ENCODE data around the gene PRSS36.

Gene PRSS36

DNA sequence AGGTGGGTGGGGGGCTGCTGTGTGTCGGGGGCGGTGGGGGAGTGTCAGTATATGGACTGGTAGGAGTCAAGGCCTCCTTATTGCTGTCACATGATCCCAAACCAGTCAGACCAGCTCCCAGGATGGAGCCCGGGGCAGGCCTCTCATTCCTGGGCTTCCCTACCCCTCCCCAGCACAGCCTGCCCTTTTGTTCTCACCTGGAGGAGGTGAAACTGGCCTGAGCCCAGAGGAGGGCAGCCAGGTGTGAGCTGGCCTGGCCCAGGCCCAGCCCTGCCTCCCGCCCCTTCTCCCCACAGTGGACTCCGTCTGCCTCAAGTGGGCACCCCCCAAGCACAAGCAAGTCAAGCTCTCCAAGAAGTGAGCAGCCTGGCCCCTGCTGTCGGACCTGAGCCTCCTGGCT is 19.0 kb downstream of the PRSS36 start:
- H3K9ac ChIP-seq (ENCODE audit: low read depth, low read length): no peak overlapping the region
- H3K36me3 ChIP-seq (ENCODE audit: insufficient read depth, low read length): peaks cover 8% of the 10 kb centered on the region; the same call in 1 of the 2 replicates
- H3K4me1 ChIP-seq (ENCODE audit: insufficient read depth, low read length): peaks cover 9% of the 10 kb centered on the region
- H3K9me3 ChIP-seq (ENCODE audit: control insufficient read depth, insufficient read depth, low read length): no peaks in the 10 kb centered on the region

DNA sequence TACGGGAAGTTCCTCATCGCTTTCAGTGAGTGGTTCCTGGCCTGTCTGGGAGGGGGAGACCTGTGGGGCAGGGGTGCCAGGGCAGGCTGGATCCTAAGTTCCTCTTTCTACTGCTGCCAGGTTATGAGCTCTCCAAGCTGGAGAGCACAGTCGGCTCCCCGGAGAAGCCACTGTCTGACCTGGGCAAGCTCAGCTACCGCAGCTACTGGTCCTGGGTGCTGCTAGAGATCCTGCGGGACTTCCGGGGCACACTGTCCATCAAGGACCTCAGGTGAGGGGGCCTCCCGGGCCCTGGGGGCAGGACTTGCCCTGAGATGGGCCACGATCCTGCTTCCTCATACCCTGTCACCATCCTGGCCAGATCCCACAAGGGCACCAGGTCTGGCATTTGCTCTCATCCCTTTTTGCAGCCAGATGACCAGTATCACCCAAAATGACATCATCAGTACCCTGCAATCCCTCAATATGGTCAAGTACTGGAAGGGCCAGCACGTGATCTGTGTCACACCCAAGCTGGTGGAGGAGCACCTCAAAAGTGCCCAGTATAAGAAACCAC is 19.5 kb downstream of the PRSS36 start:
- Histone ChIP-seq H3K4me1 (ENCODE audit: insufficient read depth, low read length) (peaks cover 6% of the 10 kb centered on the region; the same call in 1 of the 2 replicates), H3K36me3 (ENCODE audit: insufficient read depth, low read length) (peaks cover 8% of the 10 kb centered on the region; the same call in 1 of the 2 replicates), H3K9me3 (ENCODE audit: control insufficient read depth, insufficient read depth, low read length) (no peaks in the 10 kb centered on the region), H3K9ac (ENCODE audit: low read depth, low read length) (no peak overlapping the region)

DNA sequence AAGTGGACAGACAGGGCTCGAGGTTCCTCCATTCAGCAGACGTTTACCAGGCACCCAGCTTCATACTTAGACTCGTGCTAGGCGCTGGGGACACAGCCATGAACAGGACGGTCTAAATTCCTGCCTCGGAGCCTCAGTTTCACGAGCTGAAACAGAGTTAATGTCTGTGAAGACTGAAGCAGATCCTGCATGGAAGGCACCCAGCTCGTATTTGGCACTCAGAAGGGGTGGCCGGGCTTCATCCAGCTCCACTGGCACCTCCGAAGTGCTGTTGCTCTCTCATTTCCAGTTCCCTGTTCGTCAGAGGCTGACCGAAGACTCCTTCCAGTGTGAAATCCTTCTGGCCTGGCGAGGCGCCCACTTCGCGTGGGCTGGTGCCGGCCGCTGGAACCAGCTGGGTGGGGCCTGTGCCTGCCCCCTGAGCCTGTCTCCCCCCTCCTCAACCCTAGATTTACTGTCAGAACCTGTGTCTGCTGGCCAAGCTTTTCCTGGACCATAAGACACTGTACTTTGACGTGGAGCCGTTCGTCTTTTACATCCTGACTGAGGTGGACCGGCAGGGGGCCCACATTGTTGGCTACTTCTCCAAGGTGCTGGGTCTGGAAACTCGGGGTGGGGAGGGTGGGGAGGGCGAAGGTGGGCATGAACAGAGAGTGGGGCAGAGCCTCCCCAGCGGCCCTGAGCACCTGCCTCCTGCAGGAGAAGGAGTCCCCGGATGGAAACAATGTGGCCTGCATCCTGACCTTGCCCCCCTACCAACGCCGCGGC is 20.1 kb downstream of the PRSS36 start:
- Histone ChIP-seq H3K36me3 (ENCODE audit: insufficient read depth, low read length) (peaks cover 8% of the 10 kb centered on the region; the same call in 1 of the 2 replicates), H3K9me3 (ENCODE audit: control insufficient read depth, insufficient read depth, low read length) (no peaks in the 10 kb centered on the region), H3K9ac (ENCODE audit: low read depth, low read length) (no peak overlapping the region), H3K4me1 (ENCODE audit: insufficient read depth, low read length) (peaks cover 6% of the 10 kb centered on the region; the same call in 1 of the 2 replicates)

DNA sequence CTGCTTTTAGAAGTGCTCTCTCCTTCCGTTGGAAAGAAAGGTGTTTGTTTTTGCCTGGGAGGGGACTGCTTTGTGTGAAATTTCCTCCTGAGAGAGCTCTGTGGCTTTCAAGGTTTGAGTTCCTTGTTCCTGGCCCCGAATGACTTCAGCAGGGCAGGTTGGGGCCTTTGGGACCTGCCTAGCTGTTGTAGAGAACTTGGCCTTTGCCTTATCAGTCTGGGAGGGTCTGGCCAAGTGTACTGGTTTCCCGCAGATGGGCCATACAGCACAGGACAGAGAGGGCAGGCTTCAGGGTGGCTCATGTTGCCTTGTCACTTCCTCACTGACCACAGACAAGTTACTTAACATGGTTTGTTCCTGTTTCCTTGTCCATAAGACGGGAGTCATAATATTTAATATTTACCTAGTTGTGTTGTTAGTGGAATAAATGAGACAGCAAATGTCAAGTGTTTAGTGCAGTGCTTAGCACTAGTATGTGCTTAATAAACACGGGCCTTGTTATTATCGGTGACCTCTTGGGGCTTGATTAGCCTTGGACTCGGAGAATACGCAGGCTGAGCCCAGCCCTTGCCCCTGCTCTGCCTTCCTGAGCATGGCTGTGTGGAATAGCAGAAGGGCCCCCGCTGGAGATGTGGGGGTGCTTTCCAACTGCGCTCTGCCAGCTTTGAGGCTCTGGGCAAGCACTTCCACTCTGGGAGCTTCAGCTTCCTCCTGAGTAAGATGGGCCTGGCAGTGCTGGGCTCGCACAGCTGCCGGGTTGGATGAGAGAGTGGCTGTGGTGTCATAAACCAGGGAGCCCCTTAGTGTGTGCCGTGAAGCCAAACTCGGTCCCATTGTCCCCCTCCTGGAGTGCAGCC is 20.9 kb downstream of the PRSS36 start:
- H3K9me3 ChIP-seq (ENCODE audit: control insufficient read depth, insufficient read depth, low read length): no peaks in the 10 kb centered on the region
- H3K4me1 ChIP-seq (ENCODE audit: insufficient read depth, low read length): peaks cover 6% of the 10 kb centered on the region; the same call in 1 of the 2 replicates
- H3K36me3 ChIP-seq (ENCODE audit: insufficient read depth, low read length): peaks cover 8% of the 10 kb centered on the region; the same call in 1 of the 2 replicates
- H3K9ac ChIP-seq (ENCODE audit: low read depth, low read length): no peak overlapping the region

DNA sequence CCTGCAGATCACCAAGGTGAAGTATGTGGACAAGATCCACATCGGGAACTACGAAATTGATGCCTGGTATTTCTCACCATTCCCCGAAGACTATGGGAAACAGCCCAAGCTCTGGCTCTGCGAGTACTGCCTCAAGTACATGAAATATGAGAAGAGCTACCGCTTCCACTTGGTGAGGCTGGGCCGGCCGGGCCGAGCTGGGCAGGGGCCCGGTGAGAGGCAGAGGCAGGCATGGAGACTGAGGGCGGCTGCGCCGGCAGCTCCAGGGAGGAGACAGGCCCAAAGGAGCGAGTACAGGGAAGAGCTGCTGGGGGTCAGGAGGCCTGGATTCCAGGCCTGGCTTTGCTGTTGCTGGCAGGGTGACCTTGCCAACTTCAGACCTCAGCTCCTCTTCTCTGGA is 22.7 kb downstream of the PRSS36 start:
- Histone ChIP-seq H3K9ac (ENCODE audit: low read depth, low read length) (no peak overlapping the region), H3K4me1 (ENCODE audit: insufficient read depth, low read length) (no peaks in the 10 kb centered on the region), H3K36me3 (ENCODE audit: insufficient read depth, low read length) (peaks cover 9% of the 10 kb centered on the region; the same call in 1 of the 2 replicates), H3K9me3 (ENCODE audit: control insufficient read depth, insufficient read depth, low read length) (no peaks in the 10 kb centered on the region)

DNA sequence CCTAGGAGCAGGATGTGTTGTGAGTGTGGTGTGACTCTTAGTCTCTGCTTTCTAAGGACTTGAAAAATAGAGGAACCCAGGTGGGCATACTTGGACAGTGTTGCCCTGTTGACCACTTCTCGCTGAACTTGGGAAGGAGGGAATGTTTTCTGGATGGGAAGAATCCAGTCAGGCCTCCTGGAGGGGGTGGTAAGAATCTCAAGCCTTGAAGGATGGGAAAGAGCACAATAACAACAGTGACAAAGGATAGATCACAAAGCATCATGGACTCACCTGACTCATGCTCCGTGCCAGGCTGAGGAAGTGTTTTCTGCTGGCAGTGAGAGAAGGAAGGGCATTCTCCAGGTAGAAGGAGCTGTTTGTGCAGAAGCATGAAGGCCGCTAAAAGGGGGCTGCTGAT is 24.0 kb downstream of the PRSS36 start:
- Histone ChIP-seq H3K9ac (ENCODE audit: low read depth, low read length) (no peak overlapping the region), H3K9me3 (ENCODE audit: control insufficient read depth, insufficient read depth, low read length) (no peaks in the 10 kb centered on the region), H3K36me3 (ENCODE audit: insufficient read depth, low read length) (peaks cover 20% of the 10 kb centered on the region), H3K4me1 (ENCODE audit: insufficient read depth, low read length) (no peaks in the 10 kb centered on the region)

DNA sequence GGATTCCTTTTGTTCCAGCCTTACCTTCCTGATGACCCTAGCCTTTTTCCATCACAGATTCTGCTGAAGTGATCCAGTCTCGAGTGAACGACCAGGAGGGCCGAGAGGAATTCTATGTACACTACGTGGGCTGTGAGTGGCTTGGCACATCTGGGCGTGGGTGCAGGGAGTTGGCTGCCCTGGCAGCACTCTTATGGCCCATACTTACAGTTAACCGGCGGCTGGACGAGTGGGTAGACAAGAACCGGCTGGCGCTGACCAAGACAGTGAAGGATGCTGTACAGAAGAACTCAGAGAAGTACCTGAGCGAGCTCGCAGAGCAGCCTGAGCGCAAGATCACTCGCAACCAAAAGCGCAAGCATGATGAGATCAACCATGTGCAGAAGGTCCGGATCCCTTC is 29.7 kb downstream of the PRSS36 start:
- peaks cover 22% of the 10 kb centered on the region for H3K36me3 ChIP-seq (ENCODE audit: insufficient read depth, low read length)
- no peaks in the 10 kb centered on the region for H3K9me3 ChIP-seq (ENCODE audit: control insufficient read depth, insufficient read depth, low read length)
- H3K4me1 ChIP-seq (ENCODE audit: insufficient read depth, low read length): peaks cover 4% of the 10 kb centered on the region; the same call in 1 of the 2 replicates
- H3K9ac ChIP-seq (ENCODE audit: low read depth, low read length): no peak overlapping the region

DNA sequence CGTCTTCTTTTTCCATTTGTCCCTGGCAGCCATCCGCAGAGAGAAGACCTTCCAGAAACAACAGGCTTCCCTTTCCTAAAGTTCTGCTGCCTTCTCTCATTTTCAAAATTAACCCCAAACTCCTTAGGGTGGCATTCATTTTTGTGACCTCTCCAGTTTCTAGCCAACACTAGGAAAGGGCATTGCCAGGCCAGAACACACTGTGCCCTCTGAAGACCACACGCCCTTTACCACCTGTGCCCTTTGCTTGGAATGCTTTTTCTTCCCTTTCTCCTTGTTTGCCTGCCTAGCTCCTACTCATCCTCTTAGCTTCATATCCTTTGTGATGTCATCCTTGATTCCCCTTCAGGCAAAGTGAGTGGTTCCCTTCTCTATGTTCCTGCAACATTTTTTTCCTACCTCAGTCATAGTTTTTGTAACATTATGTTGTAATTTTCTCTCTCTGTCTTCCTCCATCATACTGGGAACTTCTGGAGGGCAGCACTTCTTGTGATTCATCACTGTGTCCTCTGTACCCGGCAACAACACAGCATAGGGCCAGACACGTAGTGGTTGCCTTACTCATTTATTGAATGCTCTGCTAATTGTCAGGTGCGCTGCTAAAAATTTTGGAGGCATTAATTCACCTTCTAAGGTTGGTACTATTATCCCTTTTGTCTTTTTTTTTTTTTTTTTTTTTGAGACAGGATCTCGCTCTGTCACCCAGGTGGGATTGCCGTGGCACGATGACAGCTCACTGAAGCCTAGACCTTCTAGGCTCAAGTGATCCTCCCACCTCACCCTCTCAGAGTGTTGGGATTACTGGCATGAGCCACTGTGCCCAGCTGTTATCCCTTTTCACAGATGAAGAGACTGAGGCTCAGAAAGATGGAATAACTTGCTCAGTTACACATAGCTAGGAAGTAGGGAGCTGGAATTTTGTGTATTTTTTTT is 31.4 kb downstream of the PRSS36 start:
- Histone ChIP-seq H3K9ac (ENCODE audit: low read depth, low read length) (peak overlapping the region; percentile 87), H3K4me1 (ENCODE audit: insufficient read depth, low read length) (peaks cover 4% of the 10 kb centered on the region; the same call in 1 of the 2 replicates), H3K36me3 (ENCODE audit: insufficient read depth, low read length) (peaks cover 22% of the 10 kb centered on the region), H3K9me3 (ENCODE audit: control insufficient read depth, insufficient read depth, low read length) (no peaks in the 10 kb centered on the region)

DNA sequence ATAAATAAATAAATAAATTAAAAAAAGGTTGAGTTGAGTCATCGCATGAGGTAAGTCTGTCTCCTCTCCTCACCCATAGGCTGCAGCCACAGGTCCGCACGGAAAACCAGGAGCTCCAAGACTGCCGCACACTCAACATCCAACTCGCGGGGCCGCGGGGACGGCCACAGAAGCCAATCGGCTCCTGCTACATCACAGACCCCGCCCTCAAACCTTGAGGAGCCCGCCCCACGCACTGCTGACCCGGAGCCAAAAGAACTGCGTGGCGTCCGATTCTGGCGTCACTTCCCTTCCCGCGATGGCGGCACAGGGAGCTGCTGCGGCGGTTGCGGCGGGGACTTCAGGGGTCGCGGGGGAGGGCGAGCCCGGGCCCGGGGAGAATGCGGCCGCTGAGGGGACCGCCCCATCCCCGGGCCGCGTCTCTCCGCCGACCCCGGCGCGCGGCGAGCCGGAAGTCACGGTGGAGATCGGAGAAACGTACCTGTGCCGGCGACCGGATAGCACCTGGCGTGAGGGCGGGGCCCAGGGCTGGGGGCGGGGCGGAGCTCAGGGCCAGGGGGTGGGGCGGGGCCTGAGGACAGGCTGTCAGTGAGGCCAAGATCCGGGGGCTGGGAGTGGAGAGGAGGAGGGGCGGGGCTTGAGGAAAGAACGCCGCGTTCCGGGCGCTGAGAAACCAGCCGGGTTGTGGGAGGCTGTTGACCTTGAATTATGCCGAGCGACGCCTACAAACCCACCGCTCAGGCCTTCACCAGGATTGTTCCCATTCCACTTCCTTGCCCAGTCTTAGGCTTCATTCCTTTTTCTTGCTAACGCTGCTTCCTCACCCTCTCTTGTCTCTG is 32.3 kb downstream of the PRSS36 start, which contains the start of gene KAT8:
Gene KAT8, plus strand, starts transcription at position 281 of the 839 bp plus-strand sequence. Its CDS starts 18 bp downstream, at position 299.
- Histone ChIP-seq H3K36me3 (ENCODE audit: insufficient read depth, low read length) (peaks cover 22% of the 10 kb centered on the region), H3K4me1 (ENCODE audit: insufficient read depth, low read length) (peaks cover 4% of the 10 kb centered on the region; the same call in 1 of the 2 replicates), H3K9ac (ENCODE audit: low read depth, low read length) (peak within 1 kb of the TSS; percentile 87), H3K9me3 (ENCODE audit: control insufficient read depth, insufficient read depth, low read length) (no peaks in the 10 kb centered on the region)

DNA sequence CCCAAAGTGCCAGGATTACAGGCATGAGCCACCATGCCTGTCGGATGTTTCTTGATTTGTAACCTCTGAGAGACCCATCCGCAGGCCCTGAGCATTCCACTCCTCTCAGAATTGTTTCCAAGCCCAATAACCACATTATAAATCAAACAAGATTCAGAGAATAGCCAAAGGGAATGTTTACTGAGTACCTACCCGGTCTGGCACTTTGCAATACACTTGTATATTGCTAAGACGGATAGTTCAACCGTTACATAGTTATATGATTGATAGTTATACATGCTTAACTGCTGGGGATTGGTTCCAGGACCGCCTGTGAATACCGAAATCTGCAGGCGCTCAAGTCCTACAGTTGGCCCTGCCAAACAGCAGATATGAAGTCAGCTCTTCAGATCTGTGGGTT is 35.4 kb downstream of the PRSS36 start:
- Histone ChIP-seq H3K36me3 (ENCODE audit: insufficient read depth, low read length) (no peaks in the 10 kb centered on the region; the same call in 1 of the 2 replicates), H3K9me3 (ENCODE audit: control insufficient read depth, insufficient read depth, low read length) (no peaks in the 10 kb centered on the region), H3K9ac (ENCODE audit: low read depth, low read length) (no peak overlapping the region), H3K4me1 (ENCODE audit: insufficient read depth, low read length) (peaks cover 4% of the 10 kb centered on the region; the same call in 1 of the 2 replicates)

DNA sequence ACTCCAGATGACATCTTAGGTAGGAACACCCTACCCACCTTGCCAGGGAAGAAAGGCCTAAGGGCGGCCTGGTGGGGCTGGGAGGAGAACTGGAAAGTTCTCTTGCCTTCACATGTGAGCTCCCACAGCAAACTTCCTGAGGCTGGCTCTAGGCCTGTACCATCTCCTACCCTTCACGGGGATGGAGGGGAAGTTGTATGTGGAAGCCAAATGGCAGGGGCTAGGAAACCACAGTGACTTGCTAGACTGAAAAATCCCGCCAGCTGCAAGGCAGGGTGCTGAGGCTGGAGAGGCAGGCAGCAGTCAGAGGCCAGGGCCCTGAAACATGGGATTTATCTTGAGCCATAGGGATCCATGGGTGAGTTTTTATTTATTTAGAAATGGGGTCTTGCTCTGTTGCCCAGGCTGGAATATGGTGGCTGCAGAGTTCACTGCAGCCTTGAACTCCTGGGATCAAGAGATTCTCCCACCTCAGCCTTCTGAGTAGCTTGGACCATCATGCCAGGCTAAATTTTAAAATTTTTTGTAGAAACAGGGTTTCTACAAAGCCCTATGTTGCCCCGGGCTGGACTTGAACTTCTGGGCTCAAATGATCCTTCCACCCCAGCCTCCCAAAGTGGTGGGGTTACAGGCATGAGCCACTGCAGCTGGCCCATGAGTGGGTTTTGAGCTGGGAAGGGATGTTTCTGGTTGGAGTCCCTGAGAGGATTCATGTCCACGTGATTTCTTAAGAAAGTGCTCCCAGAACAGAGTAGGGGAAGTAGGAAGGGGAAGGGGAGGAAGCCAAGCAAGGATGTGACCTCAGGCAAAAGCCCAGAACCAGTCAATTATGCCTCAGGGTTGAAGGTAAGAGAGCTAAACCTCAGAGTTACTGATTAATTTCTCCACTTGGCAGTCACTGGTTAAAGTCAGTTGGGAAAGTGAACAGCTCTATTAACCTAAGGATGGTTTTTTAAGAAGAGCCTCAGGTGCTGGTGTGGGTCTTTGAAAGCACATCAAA is 36.4 kb downstream of the PRSS36 start:
- Histone ChIP-seq H3K9ac (ENCODE audit: low read depth, low read length) (no peak overlapping the region), H3K4me1 (ENCODE audit: insufficient read depth, low read length) (peaks cover 2% of the 10 kb centered on the region; the same call in 1 of the 2 replicates), H3K36me3 (ENCODE audit: insufficient read depth, low read length) (no peaks in the 10 kb centered on the region; the same call in 1 of the 2 replicates), H3K9me3 (ENCODE audit: control insufficient read depth, insufficient read depth, low read length) (no peaks in the 10 kb centered on the region)

DNA sequence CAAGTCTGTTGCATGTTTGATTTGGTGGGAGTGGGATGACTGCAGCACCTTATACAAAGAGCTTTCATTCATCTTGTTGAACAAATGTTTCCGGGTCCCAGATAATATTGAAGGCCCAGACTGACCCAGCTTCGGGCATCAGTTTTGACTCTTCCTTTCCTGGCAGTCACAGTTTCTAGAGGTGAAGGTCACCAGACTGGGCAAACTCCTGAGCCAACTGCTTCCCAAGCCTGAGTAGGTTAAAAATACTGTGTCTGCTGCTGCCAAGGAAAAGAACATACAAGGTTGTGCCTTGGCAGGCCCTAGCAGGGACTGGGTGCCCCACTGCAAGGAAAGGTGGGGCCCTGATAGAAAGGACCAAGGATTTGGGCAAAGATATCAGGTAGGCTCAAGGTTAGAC is 37.2 kb downstream of the PRSS36 start:
- no peaks in the 10 kb centered on the region for H3K9me3 ChIP-seq (ENCODE audit: control insufficient read depth, insufficient read depth, low read length)
- H3K36me3 ChIP-seq (ENCODE audit: insufficient read depth, low read length): no peaks in the 10 kb centered on the region; the same call in 1 of the 2 replicates
- H3K9ac ChIP-seq (ENCODE audit: low read depth, low read length): no peak overlapping the region
- H3K4me1 ChIP-seq (ENCODE audit: insufficient read depth, low read length): no peaks in the 10 kb centered on the region

Measured in ES-I3 (cell line).